Neutrophil (primary cell): ENCODE results near the gene SMYD3.

Source experiments
- H3K27ac ChIP-seq: fragments of 200-600 bp; sonication (generic); 2 replicates; pipeline ENCODE4 v1.5.1; 2016; ENCODE audit warnings: mild to moderate bottlenecking, moderate library complexity
- H3K27me3 ChIP-seq: fragments of 200-600 bp; sonication (generic); 2 replicates; pipeline ENCODE4 v1.6.0; 2016; ENCODE audit warnings: mild to moderate bottlenecking
- H3K36me3 ChIP-seq: fragments of 200-600 bp; sonication (generic); 2 replicates; pipeline ENCODE4 v1.5.1; 2017
- H3K4me1 ChIP-seq, 2 experiments: fragments of 200-600 bp in 1 of 2; sonication (generic) in 1 of 2; 1 replicate in 1 of 2; 2 replicates in 1 of 2; pipeline versions ENCODE4 v1.5.1 to v1.6.1; 2013 to 2016; ENCODE audit warnings: low read depth in 1 of 2, low read length in 1 of 2, mild to moderate bottlenecking in 1 of 2, moderate library complexity in 1 of 2; ENCODE audit not compliant: control insufficient read depth in 1 of 2, insufficient read depth in 1 of 2
- H3K4me3 ChIP-seq, 2 experiments: fragments of 200-600 bp in 1 of 2; sonication (generic) in 1 of 2; 1 replicate in 1 of 2; 2 replicates in 1 of 2; pipeline ENCODE4 v1.5.1; 2013 to 2016; ENCODE audit warnings: low read depth in 1 of 2, low read length in 1 of 2, mild to moderate bottlenecking in 1 of 2, moderate library complexity in 1 of 2
- H3K9me3 ChIP-seq: fragments of 200-600 bp; sonication (generic); 2 replicates; pipeline ENCODE4 v1.5.1; 2016
- TF ChIP-seq, protein P1 (sequence below): fragments of 200-600 bp; sonication (generic); IDR thresholded peaks from 2 replicates; pipeline ENCODE4 v1.5.1; 2016; ENCODE audit warnings: antibody characterized with exemption

SMYD3 gene

DNA sequence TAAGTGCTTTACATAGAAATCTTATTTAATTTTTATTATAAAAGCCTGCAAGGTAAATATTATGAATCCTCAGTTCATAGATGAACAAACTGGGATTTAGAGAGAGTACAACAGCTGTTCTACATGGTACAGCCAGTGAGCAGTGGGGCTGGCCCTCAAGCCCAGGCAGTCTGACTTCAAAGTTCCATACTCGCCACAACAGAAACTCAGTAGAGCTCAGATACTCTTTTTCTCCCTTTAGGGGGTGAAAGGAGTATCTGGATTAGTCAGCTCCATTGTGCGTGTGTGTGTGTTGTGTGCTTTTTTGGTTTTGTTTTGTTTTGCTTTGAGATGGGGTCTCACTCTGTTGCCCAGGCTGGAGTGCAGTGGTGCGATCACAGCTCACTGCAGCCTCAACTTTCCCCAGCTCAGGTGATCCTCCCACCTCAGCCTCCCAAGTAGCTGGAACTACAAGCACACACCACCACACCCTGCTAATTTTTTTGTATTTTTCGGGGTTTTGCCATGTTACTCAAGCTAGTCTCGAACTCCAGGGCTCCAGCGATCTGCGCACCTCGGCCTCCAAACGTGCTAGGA is 378.5 kb downstream of the SMYD3 start:
- Histone ChIP-seq H3K27me3 (no peaks in the 10 kb centered on the region), H3K27ac (no peak overlapping the region), H3K9me3 (no peaks in the 10 kb centered on the region), H3K36me3 (no peaks in the 10 kb centered on the region), H3K4me1 (no peaks in the 10 kb centered on the region), H3K4me3 (no peak overlapping the region)
- TF ChIP-seq, protein P1, sequence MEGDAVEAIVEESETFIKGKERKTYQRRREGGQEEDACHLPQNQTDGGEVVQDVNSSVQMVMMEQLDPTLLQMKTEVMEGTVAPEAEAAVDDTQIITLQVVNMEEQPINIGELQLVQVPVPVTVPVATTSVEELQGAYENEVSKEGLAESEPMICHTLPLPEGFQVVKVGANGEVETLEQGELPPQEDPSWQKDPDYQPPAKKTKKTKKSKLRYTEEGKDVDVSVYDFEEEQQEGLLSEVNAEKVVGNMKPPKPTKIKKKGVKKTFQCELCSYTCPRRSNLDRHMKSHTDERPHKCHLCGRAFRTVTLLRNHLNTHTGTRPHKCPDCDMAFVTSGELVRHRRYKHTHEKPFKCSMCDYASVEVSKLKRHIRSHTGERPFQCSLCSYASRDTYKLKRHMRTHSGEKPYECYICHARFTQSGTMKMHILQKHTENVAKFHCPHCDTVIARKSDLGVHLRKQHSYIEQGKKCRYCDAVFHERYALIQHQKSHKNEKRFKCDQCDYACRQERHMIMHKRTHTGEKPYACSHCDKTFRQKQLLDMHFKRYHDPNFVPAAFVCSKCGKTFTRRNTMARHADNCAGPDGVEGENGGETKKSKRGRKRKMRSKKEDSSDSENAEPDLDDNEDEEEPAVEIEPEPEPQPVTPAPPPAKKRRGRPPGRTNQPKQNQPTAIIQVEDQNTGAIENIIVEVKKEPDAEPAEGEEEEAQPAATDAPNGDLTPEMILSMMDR: no peak

DNA sequence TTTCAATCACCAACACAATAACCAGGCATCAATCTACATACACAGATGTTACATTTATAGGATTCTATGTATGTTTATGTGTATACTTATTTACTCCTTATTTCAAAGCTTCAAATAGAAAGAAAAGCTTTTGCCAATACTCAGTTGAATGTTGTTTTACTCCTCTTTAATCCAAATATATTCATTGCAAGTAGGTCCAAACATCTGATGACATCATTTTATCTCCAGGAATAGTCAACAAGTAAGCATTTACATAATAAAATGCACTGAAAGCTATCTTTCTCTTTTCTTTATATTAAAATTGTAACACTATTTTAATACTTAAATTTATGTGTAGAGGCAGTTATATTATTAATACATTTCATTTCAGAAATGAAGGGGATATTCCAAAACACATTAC is 380.5 kb downstream of the SMYD3 start:
- Histone ChIP-seq H3K4me1 (no peaks in the 10 kb centered on the region), H3K9me3 (no peaks in the 10 kb centered on the region), H3K27me3 (no peaks in the 10 kb centered on the region), H3K27ac (no peak overlapping the region), H3K36me3 (no peaks in the 10 kb centered on the region), H3K4me3 (no peak overlapping the region)
- TF ChIP-seq, protein P1: no peak

DNA sequence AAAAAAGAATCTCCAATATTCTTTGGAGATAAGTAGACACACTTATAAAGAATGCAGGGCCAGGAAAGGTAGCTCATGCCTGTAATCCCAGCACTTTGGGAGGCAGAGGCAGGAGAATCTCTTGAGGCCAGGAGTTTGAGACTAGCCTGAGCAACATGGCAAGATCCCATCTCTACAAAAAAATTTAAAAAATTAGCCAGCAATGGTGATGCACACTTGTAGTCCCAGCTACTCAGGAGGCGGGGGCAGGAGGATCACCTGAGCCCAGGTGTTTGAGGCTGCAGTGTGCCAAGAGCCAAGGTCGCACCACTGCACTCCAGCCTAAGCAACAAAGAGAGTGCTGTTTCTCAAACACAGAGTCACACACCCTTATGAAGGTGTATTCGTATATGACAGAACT is 385.0 kb downstream of the SMYD3 start:
- Histone ChIP-seq H3K27ac (no peak overlapping the region), H3K36me3 (no peaks in the 10 kb centered on the region), H3K27me3 (no peaks in the 10 kb centered on the region), H3K4me1 (no peaks in the 10 kb centered on the region), H3K4me3 (no peak overlapping the region), H3K9me3 (no peaks in the 10 kb centered on the region)
- TF ChIP-seq, protein P1: no peak

DNA sequence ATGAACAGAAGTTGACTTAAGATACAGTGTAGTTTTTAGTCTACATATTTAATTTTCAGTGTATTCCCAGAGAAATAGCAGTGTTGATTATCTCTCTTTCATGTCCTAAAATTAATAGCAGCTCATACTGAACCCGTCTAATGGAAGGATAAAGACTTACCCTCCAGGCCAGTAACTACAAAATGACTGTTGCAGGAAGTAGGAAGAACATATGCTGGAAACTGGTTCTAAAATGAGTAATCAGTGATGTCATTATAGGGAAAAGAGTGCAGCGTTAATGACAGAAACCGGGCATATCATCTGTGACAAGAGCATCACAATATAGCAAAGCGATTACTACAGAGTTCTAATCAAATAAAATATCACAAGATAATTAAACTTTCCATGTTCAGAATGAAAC is 385.5 kb downstream of the SMYD3 start:
- Histone ChIP-seq H3K4me1 (no peaks in the 10 kb centered on the region), H3K36me3 (no peaks in the 10 kb centered on the region), H3K27ac (no peak overlapping the region), H3K4me3 (no peak overlapping the region), H3K27me3 (no peaks in the 10 kb centered on the region), H3K9me3 (no peaks in the 10 kb centered on the region)
- TF ChIP-seq, protein P1: no peak

DNA sequence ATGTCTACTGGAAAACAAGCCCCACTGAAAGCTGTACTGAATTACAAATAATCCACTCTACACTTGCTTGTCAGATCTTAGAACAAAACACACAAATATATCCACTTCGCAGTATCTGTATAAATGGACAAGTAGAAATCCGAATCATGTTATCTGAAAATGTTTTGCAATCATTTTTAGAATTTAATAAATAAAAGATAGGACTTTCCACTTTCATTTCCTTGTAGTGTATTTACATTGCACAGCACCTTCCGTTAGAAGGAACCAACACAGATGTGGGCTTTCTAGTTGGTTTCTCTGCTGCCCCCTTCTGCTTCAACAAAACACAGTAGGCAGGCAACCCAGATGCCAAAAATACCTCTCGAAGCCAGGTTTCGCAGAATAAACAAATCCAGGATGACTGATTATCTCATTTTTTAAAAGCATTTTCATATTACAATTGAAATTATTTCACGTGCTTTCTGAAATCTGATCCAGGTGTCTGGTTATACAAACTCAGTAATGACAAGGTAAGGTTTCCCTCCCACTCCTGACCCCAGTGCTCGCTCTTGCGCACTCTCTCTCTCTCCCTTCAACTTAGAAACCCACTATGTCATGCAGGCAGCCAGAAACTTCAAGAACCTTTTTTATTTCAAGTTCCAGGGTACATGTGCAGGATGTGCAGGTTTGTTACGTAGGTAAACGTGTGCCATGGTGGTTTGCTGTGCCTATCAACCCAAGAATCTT is 389.9 kb downstream of the SMYD3 start:
- no peak overlapping the region for H3K27ac ChIP-seq
- TF ChIP-seq, protein P1: no peak
- no peak overlapping the region for H3K4me3 ChIP-seq
- H3K4me1 ChIP-seq: peaks cover 6 to 8% of the 10 kb centered on the region in 2 experiments
- H3K27me3 ChIP-seq: no peaks in the 10 kb centered on the region
- no peaks in the 10 kb centered on the region for H3K36me3 ChIP-seq
- no peaks in the 10 kb centered on the region for H3K9me3 ChIP-seq
